ENCODE measurements around the gene CFAP91.

GRCh38 chr3:119695480-119695879 lies 7.3 kb upstream of the CFAP91 start:
- TF ChIP-seq CTCF (IDR thresholded peaks at IDR 0.05) (no peak), EP300 (IDR thresholded peaks at IDR 0.05) (no peak), POLR2A (IDR thresholded peaks at IDR 0.05) (no peak)
